Glomerular visceral epithelial cell (primary cell): ENCODE measurements around the gene SEC14L3.
A peak's percentile ranks its signal among the peaks of the same experiment; 100 is the strongest.

Source experiments
- DNase-seq: peaks from one replicate; pipeline ENCODE4 v3.0.0-alpha.2; 2016; ENCODE audit errors: extremely low spot score

Gene SEC14L3

GRCh38 chr22:30444632-30445437 is 27.0 kb downstream of the SEC14L3 start:
- peak; percentile 47 for DNase-seq

GRCh38 chr22:30441088-30441487 is 30.7 kb downstream of the SEC14L3 start:
- DNase-seq, result no peak

DNA sequence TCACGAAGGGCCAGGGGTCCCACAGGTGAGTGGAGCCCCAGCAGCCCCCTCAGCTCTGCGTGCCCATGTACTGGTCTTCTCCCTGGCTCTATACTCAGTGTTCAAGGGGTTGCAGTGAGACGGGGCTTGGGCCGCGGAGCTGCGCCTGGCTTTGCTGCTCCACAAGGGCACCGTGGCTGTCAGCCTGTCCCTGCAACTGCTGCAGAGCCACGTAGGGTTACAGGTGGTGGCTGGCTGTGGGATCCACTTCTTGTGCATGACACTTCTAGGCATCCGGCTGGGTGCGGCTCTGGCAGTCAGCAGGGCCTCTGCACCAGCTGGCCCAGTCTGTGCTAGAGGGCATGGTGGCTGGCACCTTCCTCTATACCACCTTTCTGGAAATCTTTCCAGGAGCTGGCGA is 32.0 kb downstream of the SEC14L3 start:
- no peak for DNase-seq

DNA sequence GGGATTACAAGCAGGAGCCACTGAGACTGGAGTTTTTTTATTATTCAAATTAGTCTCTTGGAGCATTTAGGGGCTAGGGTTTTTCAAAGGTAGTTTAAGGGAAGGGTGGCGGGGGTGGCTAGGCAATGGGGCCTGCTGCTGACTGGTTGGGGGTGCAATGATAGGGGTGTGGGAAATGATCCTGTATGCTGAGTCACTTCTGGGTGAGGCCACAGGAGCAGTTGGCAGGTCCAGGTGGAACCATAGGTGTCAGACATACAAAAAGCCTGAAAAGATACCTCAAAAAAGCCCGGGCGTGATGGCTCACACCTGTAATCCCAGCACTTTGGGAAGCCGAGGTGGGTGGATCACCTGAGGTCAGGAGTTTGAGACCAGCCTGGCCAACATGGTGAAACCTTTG is 32.6 kb downstream of the SEC14L3 start:
- no peak for DNase-seq

GRCh38 chr22:30438559-30438958 is 33.3 kb downstream of the SEC14L3 start:
- DNase-seq, result no peak

DNA sequence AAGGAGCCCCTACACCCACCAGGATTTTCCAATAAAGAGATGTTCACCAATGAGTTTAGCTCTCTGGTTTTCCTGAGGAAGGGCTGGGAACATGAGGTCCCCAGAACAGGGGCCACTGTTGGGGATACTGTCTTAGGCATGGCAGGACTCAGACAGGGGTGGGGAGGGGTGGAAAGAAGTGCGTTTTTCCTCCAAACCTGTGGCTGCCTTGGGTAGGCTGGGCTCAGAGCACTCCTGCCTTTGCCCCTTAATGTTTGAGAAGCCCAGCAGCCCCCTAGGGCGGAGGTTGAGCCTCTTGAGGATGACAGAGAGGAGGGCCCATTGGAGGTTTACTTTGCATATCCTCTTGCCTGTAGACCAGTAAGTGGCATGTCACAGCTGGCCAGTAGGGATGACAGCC is 35.6 kb downstream of the SEC14L3 start:
- no peak for DNase-seq

GRCh38 chr22:30435674-30436126 is 36.1 kb downstream of the SEC14L3 start:
- no peak for DNase-seq

DNA sequence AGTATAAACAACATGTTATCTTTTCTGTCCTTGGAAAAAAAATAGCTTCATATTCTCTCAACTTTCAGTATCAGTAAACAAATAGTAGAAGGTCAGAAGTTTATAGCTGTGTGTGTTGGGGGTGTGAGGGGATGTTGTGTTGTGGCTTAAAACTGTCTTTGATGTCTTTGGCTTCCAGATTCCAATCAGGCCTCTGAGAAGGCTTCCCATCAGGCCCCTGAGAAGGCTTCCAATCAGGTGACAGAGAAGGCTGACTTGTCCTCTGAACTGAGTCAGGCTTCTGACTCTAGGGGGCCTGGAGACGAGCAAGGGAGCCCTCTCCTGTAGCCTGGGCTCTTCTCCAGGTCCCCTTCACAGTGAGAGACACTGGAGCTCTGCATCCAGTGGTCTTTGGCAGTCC is 37.0 kb downstream of the SEC14L3 start:
- DNase-seq, result no peak

DNA sequence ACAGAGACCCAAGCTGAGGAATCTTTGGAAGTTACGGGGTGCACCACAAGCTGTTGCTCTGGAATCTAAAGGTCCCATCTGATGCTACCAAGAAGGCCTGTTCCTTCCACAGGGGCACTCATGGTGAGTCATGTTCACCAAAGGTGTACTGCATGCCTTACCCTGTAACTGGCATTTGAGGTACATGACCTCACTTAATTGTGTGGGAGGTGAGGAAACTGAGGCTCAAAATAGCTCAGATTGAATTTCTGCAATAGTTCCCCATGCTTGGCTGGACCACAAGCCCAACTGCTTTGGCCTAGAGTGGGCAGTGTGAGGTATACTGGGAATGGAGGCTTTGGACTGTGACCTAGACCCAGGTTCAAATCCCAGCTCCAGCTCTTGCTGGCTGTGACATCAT is 38.0 kb downstream of the SEC14L3 start:
- no peak for DNase-seq

- DNase-seq, result no peak
Observed at GRCh38 chr22:30433227-30433626, 38.6 kb downstream of the SEC14L3 start.

- no peak for DNase-seq
Observed at GRCh38 chr22:30432520-30432919, 39.3 kb downstream of the SEC14L3 start.

DNA sequence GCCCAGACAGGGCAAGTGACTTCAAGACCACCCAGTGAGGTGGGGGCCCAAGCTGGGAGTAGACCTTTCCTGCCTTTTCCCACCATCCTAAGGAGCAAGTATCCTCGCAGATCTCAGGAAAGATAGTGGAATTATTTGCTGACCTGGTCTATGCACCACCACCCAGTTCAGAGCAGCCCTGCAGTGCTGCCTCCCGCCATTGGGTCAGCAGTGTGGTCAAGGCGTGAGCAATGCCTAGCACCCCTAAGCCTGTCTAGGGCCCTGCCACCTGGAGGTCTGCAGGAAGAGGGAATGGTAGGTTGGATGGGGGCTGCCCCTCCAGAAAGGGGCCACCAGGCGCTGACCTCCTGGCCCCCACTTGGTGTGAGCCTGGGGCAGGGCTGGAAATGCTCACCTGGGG is 39.7 kb downstream of the SEC14L3 start:
- DNase-seq, result no peak

DNA sequence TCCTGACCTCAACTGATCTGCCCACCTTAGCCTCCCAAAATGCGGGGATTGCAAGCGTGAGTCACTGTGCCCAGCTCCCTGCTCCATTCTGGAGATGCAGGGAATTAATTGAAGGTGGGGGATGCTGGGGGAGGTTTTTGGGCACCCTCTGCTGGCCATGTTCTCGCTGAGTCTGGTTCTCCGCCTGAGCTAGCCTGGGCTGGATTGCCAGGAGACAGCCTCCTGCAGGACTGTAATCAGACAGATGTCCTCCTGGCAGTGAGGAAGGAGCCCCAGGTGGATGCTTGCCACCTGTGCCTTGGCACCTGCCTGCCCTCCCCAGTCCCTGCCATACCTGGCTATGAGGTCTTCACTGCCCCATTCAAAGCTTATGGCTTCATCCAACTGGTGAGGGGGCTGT is 40.9 kb downstream of the SEC14L3 start:
- no peak for DNase-seq

- DNase-seq, result no peak
Observed at GRCh38 chr22:30429887-30430286, 41.9 kb downstream of the SEC14L3 start.

DNA sequence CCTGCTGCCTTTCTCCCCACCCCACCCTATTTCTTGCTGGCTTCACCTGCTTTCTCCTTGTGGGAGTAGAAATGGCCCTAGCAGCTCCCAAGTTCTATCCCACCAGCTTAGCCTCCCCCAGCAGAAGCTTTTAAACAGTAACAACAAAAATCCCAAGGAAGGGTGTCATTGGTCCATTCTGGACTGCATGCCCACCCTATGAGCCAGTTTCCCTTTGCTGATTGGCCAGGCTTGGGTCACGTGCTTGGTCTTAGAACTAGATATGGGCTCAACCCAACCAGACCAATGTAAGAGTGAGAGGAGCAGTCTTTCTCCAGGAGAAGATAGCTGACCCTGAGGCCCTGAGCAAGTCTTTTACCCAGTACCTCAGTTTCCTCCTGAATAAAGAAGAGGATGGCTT is 43.9 kb downstream of the SEC14L3 start:
- no peak for DNase-seq

GRCh38 chr22:30426388-30427353 is 45.1 kb downstream of the SEC14L3 start:
- peak; percentile 73 for DNase-seq

DNA sequence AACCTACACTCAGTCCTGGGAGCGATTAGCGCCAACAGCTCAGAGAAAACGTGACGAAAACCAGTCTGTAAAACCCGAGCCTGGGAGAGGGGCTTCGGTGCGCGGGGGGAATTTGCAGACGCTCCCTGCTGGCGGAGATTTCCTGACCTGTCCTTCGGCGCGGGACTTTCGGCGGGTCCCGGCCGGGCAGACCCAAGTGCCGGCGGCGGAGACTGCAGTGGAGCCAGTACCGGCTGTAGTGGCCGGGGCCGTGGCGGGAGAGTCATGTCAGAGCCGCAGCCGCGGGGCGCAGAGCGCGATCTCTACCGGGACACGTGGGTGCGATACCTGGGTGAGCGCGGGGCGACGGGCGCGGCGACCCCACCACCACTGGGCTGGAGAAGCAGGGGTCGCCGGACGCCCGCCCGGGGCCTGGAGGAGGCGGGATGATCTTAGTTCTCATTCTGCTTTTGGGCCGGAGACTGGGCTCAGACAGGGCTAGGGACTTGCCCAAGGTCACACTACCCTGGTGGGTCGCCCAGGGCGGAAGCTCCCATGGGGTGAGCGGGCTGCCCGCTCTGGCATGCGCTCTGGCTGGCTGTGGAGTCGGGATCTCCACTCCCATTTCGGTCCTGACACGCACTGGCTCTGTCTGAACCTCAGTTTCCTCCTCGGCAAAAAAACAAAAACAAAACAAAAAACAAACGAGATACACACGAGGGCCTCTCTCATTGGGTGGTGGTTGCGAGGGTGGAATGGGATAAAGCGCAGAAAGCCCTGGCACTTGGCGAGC is 46.0 kb downstream of the SEC14L3 start, which contains the start of gene MTFP1:
MTFP1 (plus strand) TSS at position 153 of the 772 bp plus-strand sequence; CDS start at position 265, 112 bp downstream.
- peak; percentile 70 for DNase-seq

DNA sequence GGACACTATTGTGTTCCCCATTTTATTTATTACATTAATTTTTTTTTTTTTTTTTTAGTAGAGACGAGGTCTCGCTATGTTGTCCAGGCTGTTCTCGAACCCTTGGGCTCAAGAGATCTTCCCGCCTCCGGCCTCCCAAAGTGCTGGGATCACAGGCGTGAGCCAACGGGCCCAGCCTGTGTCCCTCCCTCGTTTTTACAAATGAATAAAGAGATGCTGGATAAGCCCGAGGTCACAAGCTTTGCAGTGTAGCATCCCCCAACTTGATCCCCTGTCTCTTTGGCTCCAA is 46.5 kb downstream of the SEC14L3 start:
- DNase-seq, result no peak

DNA sequence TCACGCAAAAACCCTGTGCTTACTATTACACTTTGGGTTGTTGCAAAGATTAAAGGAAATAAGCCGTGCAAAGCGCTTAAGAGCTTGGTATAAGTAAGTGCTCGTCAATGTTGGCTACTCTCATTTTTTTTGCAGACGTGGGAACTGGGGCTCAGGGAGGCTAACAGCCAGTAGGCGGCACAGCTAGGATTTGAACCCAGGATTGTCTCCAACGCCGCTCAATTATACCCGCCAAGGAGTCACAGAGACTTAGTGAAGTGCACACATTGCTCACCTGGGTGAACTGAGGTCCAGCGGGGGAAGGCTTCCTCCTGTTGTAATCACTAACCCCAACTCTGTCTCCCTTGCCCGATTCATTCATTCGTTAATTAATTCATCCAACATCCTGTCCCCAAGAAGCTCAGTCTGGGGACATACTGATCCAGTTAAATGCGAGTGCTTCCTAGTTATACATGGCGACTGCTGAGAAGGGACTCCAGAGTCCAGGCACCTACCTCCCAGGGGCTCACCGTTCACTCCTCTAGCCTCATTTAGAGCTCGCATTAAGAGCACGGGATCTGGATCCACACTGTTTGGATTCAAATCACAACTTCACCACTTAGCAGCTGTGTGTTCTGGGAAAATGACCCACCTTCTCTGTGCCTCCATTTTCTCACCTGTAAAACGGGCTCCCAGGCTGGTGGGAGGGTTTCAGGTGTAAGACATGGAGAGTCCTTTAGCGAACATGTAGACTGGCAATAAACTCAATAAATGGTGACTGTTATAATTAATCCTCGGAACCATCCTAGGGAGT is 47.1 kb downstream of the SEC14L3 start:
- DNase-seq, result peak; percentile 20

DNA sequence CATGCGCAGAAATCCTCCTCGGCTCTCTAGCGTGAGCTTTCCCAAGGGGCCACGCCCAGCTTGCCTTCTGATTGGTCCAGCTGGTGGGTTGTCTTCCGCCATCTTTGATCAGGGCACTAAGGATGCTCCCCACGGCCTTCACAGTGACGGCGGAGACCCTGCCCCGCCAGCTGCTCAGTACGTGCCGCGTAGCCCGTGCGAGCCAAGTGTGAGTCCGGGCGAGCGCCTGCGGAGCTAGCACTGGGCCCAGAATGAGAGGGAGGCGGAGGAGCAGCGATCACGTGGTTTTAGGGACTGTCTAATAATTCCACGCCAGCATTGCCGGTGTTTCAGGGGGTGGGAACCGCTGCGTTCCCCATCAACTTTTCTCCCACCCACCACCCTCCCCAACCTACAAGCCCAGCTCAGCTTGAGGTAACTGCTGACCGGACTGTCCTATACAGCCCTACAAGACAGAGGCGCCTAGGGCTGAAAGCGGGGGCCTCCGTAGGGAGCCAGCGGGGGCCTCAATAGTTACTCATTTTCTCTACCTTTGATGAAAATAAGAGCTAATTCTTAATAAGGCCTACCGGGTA is 47.8 kb downstream of the SEC14L3 start:
- DNase-seq, result peak; percentile 99
